HG03025 (cell line): Measurements from ENCODE around the gene VEGFC.

Experiments used
- ATAC-seq: cut with Tn5 transposase; IDR thresholded peaks from one replicate; pipeline ENCODE4 v1.9.1; 2021; ENCODE audit warnings: mild to moderate bottlenecking, moderate library complexity; ENCODE audit not compliant: unreplicated experiment, low FRiP score

Gene VEGFC

DNA sequence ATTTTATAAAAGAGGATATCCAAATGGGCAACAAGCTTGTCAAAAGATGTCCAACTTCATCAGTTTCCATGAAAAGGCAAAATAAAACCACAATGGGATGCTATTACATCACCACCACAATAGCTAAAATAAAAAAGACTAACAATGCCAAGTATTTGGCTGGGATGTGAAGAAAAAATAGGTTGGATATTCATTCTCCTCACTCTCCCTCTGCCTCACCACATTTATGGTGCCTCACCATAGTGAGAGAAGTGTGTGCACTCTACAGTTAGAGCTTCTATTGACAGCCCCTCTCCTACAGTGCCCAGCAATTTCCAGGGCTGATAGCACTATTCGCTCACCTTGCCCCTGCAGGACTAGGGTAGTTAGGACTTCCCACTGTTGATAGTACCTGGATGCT, 25.5 kb downstream of the VEGFC start:
- ATAC-seq: no peak

GRCh38 chr4:176762661-176763308, 29.9 kb downstream of the VEGFC start:
- no peak for ATAC-seq

DNA sequence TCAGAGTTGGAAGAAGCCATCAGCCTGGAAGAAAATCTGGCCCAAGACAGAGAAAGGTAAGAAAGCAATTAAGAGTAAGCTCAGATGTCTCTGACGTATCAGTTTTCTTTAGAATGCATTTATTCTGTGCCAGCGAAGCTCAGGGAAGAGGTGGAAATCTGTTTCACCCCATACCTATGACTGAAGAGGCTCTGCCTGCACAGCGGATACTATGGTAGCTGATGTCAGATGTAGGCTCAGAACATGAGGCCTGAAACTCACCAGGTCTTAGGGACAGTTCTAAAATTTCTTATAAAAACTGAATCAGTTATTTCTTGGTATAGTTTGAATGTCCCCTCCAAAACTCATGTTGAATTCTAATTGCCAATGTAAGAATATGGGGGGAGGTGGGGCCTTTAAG, 30.9 kb downstream of the VEGFC start:
- ATAC-seq: no peak

GRCh38 chr4:176760471-176760870, 32.3 kb downstream of the VEGFC start:
- ATAC-seq: no peak

GRCh38 chr4:176758731-176759130, 34.0 kb downstream of the VEGFC start:
- ATAC-seq: no peak

GRCh38 chr4:176758323-176758722, 34.4 kb downstream of the VEGFC start:
- no peak for ATAC-seq

GRCh38 chr4:176755613-176756012, 37.1 kb downstream of the VEGFC start:
- no peak for ATAC-seq

- no peak for ATAC-seq
Measured at GRCh38 chr4:176755001-176755400, 37.7 kb downstream of the VEGFC start.

DNA sequence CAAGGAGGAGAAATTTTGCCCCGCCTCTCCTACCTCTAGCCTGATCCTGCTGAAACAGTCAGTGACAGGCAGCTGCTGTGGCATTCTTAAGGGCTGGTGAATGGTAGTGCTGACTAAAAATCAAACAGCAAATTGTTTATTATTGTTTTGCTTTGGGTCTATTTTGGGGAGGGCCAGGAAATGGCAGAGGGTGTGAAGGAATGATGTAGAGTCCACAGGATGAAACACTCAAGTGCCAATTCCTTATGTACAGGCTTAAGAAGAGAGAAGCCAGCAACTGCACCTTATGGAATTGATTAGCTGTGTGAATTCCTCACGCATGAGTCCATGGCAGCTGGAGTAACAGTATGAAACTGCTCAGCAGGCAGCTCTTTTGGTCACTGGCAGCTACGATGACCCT, 39.7 kb downstream of the VEGFC start:
- no peak for ATAC-seq

GRCh38 chr4:176752191-176752749, 40.5 kb downstream of the VEGFC start:
- no peak for ATAC-seq

DNA sequence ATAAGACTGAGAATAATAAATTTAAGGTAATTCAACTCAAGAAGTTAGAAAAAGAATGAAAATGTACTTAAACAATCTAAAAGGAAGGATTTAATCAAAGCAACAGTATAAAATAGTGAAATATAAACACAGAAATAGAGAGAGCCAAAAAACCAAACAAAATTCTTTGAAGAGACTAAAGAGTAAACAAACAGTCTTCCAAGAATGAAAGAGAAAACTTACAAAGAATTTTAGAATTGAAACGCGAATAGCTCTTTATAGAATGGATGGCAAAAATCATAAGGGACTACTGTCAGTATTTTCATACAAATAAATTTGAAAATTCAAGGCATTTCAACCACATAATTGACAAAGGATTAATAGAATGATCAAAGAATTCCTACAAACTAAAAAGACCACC, 41.7 kb downstream of the VEGFC start:
- ATAC-seq: no peak

- no peak for ATAC-seq
Measured at GRCh38 chr4:176746846-176747245, 45.9 kb downstream of the VEGFC start.

- no peak for ATAC-seq
Measured at GRCh38 chr4:176745902-176746301, 46.8 kb downstream of the VEGFC start.

GRCh38 chr4:176744091-176744490, 48.6 kb downstream of the VEGFC start:
- no peak for ATAC-seq

- ATAC-seq: no peak
Measured at GRCh38 chr4:176742211-176742610, 50.5 kb downstream of the VEGFC start.

DNA sequence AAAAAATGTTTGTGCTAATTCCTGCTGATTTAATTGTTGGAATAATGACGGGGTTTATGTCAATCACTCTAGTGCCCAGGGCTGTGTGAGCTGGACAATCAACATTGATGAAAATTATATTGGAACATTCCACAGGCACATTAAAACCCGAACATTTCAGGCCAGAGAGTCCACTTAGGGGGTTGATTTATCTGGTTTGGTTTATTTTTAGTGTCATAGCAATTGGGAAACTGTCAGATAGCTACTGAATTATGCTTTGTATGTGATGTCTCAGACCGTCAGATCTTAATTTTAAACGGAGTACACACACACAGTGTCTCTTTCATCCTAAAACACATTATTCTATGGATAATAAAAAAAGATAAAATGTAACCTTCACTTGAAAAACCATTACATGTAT, 51.5 kb downstream of the VEGFC start:
- ATAC-seq: no peak

DNA sequence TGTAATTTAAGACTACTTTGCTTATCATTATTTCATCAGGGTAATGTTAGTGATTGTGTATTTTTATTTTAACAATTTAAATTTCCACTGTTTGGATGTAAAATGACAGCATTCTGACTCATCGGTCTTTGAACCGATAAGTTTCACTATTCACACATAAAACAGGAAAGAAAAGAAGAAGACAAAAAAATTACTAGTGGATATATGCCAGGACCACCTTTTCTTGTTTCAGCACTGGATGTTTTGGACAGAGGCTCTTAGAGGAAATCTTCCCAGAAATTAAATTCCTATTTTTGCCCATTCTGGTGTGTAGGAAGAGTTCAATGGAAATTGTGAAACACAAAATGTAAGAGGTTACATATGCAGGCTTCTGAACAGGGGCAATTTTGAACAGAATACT, 57.4 kb downstream of the VEGFC start:
- ATAC-seq: no peak

- ATAC-seq: no peak
Measured at GRCh38 chr4:176734461-176734860, 58.3 kb downstream of the VEGFC start.

DNA sequence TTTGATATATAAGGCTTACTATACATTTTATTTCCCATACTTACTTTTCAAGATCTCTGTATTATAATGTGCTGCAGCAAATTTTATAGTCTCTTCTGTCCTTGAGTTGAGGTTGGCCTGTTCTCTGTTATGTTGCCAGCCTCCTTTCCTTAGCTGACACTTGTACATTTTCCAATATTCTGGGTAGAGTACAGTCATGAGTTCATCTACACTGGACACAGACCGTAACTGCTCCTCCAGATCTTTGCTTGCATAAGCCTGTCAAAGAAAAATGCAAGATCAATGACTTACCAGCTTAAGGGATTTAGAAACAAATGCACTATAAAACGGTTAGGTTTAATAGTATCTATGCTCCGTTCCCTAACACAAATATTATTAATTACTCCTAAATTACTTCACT, 63.2 kb downstream of the VEGFC start:
- ATAC-seq: no peak

DNA sequence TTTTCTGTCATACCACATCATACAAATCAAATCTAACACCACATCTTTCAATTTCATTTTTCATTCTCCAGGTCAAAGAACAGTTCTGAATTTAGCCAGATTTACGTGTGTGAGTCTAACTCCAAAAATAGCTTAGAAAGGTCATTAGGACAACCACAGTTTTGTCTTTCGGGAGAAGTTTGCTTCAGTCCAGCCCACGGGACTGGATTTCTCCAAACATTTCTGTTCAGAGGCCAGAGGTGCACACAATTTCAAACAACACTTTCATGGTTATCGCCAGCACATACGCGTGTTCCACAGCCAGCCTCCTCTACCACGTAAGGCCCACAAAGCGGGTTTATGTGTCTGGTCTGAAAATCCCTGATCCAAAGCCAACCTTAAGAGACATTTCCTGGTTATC, 65.9 kb downstream of the VEGFC start:
- ATAC-seq: no peak

- no peak for ATAC-seq
Measured at GRCh38 chr4:176721459-176721858, 71.3 kb downstream of the VEGFC start.

GRCh38 chr4:176718881-176719280, 73.8 kb downstream of the VEGFC start:
- no peak for ATAC-seq

DNA sequence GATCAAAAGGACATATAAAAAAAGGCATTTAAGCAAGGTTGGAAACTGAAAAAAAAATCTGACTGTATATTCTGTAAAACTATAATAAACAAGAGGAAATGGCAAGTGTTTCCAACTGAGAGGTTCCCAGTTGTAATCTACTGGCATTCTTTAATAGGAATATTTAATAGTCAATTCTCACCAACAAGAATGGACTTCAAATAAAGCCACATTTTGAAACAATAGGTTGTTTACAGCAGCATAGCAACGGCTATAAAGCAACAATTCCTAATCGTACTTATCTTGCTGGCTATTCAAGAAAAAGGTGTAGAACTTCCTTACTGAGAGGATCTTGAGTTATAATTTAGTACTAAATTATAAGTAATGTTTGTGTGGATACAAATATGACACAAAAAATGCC, 75.5 kb downstream of the VEGFC start:
- no peak for ATAC-seq
